ENCODE measurements around the gene RXRG. TPM values are rescaled to one million over a fixed set of nuclear protein-coding genes. Genes with fewer than 3 reads are reported as not detected.

RXRG gene
- total and polyA plus RNA-seq, 5 experiments from 2014 or later, result not detected

GRCh38 chr1:165419839-165420238 is 25.1 kb downstream of the RXRG start:
- Mint-ChIP-seq H3K36me3 (no peaks in the 10 kb centered on the region), H3K27ac (no peak overlapping the region), H3K4me3 (no peak overlapping the region), H3K4me1 (peaks cover 0 to 27% (median 13%) of the 10 kb centered on the region in 4 donors), H3K27me3 (peaks cover 9 to 22% (median 16%) of the 10 kb centered on the region in 5 donors), H3K9me3 (no peaks in the 10 kb centered on the region)
- ATAC-seq (no peak), DNase-seq (no peak)
- POLR2A ChIA-PET, result no interaction called here

- H3K4me1 Mint-ChIP-seq, result peaks cover 0 to 11% (median under 1%) of the 10 kb centered on the region in 4 donors
- no peak for ATAC-seq
- H3K27me3 Mint-ChIP-seq, result peaks cover 12 to 33% (median 27%) of the 10 kb centered on the region in 5 donors
- POLR2A ChIA-PET, result no interaction called here
- no peaks in the 10 kb centered on the region for H3K9me3 Mint-ChIP-seq
- H3K36me3 Mint-ChIP-seq, result no peaks in the 10 kb centered on the region
- H3K27ac Mint-ChIP-seq, result no peak overlapping the region
- DNase-seq, result no peak
- no peak overlapping the region for H3K4me3 Mint-ChIP-seq
Observed at GRCh38 chr1:165418195-165418594, 26.7 kb downstream of the RXRG start.

- peaks cover 12 to 33% (median 29%) of the 10 kb centered on the region in 5 donors for H3K27me3 Mint-ChIP-seq
Observed at GRCh38 chr1:165416876-165417275, 28.1 kb downstream of the RXRG start.

GRCh38 chr1:165415068-165415467 is 29.9 kb downstream of the RXRG start:
- POLR2A ChIA-PET, result no interaction called here
- no peaks in the 10 kb centered on the region for H3K36me3 Mint-ChIP-seq
- DNase-seq (no peak), ATAC-seq (no peak)
- no peaks in the 10 kb centered on the region for H3K4me1 Mint-ChIP-seq
- no peaks in the 10 kb centered on the region for H3K9me3 Mint-ChIP-seq
- H3K27me3 Mint-ChIP-seq, result peaks cover 13 to 34% (median 30%) of the 10 kb centered on the region in 5 donors
- H3K27ac Mint-ChIP-seq, result no peak overlapping the region
- H3K4me3 Mint-ChIP-seq, result no peak overlapping the region

More at GRCh38 chr1:165416876-165417275, 28.1 kb downstream of the RXRG start:
- Mint-ChIP-seq H3K9me3 (no peaks in the 10 kb centered on the region), H3K36me3 (no peaks in the 10 kb centered on the region), H3K27ac (no peak overlapping the region), H3K4me3 (no peak overlapping the region), H3K4me1 (no peaks in the 10 kb centered on the region)
- ATAC-seq (no peak), DNase-seq (no peak)
- POLR2A ChIA-PET, result no interaction called here

- H3K27ac Mint-ChIP-seq, result no peak overlapping the region
- DNase-seq (no peak), ATAC-seq (no peak)
- H3K4me3 Mint-ChIP-seq, result no peak overlapping the region
- POLR2A ChIA-PET, result no interaction called here
- no peaks in the 10 kb centered on the region for H3K36me3 Mint-ChIP-seq
- H3K27me3 Mint-ChIP-seq, result peaks cover 15 to 39% (median 33%) of the 10 kb centered on the region in 5 donors
- H3K9me3 Mint-ChIP-seq, result no peaks in the 10 kb centered on the region
- no peaks in the 10 kb centered on the region for H3K4me1 Mint-ChIP-seq
Observed at GRCh38 chr1:165414620-165415019, 30.3 kb downstream of the RXRG start.

- no peaks in the 10 kb centered on the region for H3K4me1 Mint-ChIP-seq
- H3K27me3 Mint-ChIP-seq, result peaks cover 25 to 58% (median 48%) of the 10 kb centered on the region in 5 donors
- no peak for ATAC-seq
- H3K36me3 Mint-ChIP-seq, result no peaks in the 10 kb centered on the region
- no peaks in the 10 kb centered on the region for H3K9me3 Mint-ChIP-seq
- POLR2A ChIA-PET, result no interaction called here
- no peak for DNase-seq
- H3K4me3 Mint-ChIP-seq, result no peak overlapping the region
- H3K27ac Mint-ChIP-seq, result no peak overlapping the region
Observed at GRCh38 chr1:165411396-165411795, 33.5 kb downstream of the RXRG start.

GRCh38 chr1:165409657-165410358 is 35.1 kb downstream of the RXRG start:
- ATAC-seq (no peak), DNase-seq (no peak)
- peaks cover 19 to 49% (median 41%) of the 10 kb centered on the region in 5 donors for H3K27me3 Mint-ChIP-seq
- H3K9me3 Mint-ChIP-seq, result no peaks in the 10 kb centered on the region
- no peaks in the 10 kb centered on the region for H3K36me3 Mint-ChIP-seq
- H3K4me1 Mint-ChIP-seq, result no peaks in the 10 kb centered on the region
- H3K27ac Mint-ChIP-seq, result no peak overlapping the region
- no peak overlapping the region for H3K4me3 Mint-ChIP-seq
- POLR2A ChIA-PET, result no interaction called here

- Mint-ChIP-seq H3K27ac (no peak overlapping the region), H3K9me3 (no peaks in the 10 kb centered on the region), H3K27me3 (peaks cover 16 to 49% (median 36%) of the 10 kb centered on the region in 5 donors), H3K36me3 (no peaks in the 10 kb centered on the region), H3K4me1 (peaks cover 0 to 4% (median under 1%) of the 10 kb centered on the region in 4 donors), H3K4me3 (no peak overlapping the region)
- ATAC-seq (no peak), DNase-seq (no peak)
- POLR2A ChIA-PET, result no interaction called here
Observed at GRCh38 chr1:165408518-165408917, 36.4 kb downstream of the RXRG start.

- peaks cover 16 to 47% (median 36%) of the 10 kb centered on the region in 5 donors for H3K27me3 Mint-ChIP-seq
Observed at GRCh38 chr1:165407398-165407797, 37.5 kb downstream of the RXRG start.

GRCh38 chr1:165403835-165404482 is 41.0 kb downstream of the RXRG start:
- ATAC-seq (peak; percentile 46 to 51), DNase-seq (peak in 4 of 10 donors; percentile 14 to 37 (median 24))
- POLR2A ChIA-PET, result no interaction called here
- no peaks in the 10 kb centered on the region for H3K36me3 Mint-ChIP-seq
- no peaks in the 10 kb centered on the region for H3K9me3 Mint-ChIP-seq
- no peak overlapping the region for H3K27ac Mint-ChIP-seq
- peaks cover 0 to 4% (median under 1%) of the 10 kb centered on the region in 4 donors for H3K4me1 Mint-ChIP-seq
- H3K4me3 Mint-ChIP-seq, result no peak overlapping the region
- peaks cover 8 to 54% (median 37%) of the 10 kb centered on the region in 5 donors for H3K27me3 Mint-ChIP-seq

More at GRCh38 chr1:165407398-165407797, 37.5 kb downstream of the RXRG start:
- H3K4me3 Mint-ChIP-seq, result no peak overlapping the region
- POLR2A ChIA-PET, result no interaction called here
- H3K27ac Mint-ChIP-seq, result peak overlapping the region in 1 of 10 donors; percentile 10
- H3K36me3 Mint-ChIP-seq, result no peaks in the 10 kb centered on the region
- ATAC-seq, result no peak
- H3K4me1 Mint-ChIP-seq, result peaks cover 0 to 4% (median under 1%) of the 10 kb centered on the region in 4 donors
- H3K9me3 Mint-ChIP-seq, result no peaks in the 10 kb centered on the region
- no peak for DNase-seq

- Mint-ChIP-seq H3K4me3 (no peak overlapping the region), H3K36me3 (no peaks in the 10 kb centered on the region), H3K27ac (no peak overlapping the region), H3K27me3 (peaks cover 2 to 50% (median 27%) of the 10 kb centered on the region in 5 donors), H3K9me3 (no peaks in the 10 kb centered on the region), H3K4me1 (peaks cover 0 to 7% (median 3%) of the 10 kb centered on the region in 4 donors)
- DNase-seq (no peak), ATAC-seq (no peak)
- POLR2A ChIA-PET, result interaction anchor here (0.8 kb wide), 1 partner anchor 9 kb away, joined by 3 read pairs; no protein-coding TSS in a partner anchor
Observed at GRCh38 chr1:165402517-165403111, 42.3 kb downstream of the RXRG start.

GRCh38 chr1:165397944-165398343 is 47.0 kb downstream of the RXRG start:
- Mint-ChIP-seq H3K27ac (no peak overlapping the region), H3K4me1 (peaks cover 9 to 14% (median 14%) of the 10 kb centered on the region in 4 donors), H3K4me3 (no peak overlapping the region), H3K36me3 (peaks cover 0 to 2% (median 0%) of the 10 kb centered on the region in 3 donors), H3K9me3 (peaks cover 0 to 1% (median 0%) of the 10 kb centered on the region in 9 donors), H3K27me3 (peaks cover 20 to 67% (median 43%) of the 10 kb centered on the region in 5 donors)
- DNase-seq, result no peak
- POLR2A ChIA-PET, result no interaction called here
- no peak for ATAC-seq

GRCh38 chr1:165395901-165396300 is 49.0 kb downstream of the RXRG start:
- no peak for ATAC-seq
- POLR2A ChIA-PET, result no interaction called here

More at GRCh38 chr1:165395901-165396300, 49.0 kb downstream of the RXRG start:
- Mint-ChIP-seq H3K27me3 (peaks cover 28 to 80% (median 49%) of the 10 kb centered on the region in 5 donors), H3K4me3 (no peak overlapping the region), H3K27ac (peak overlapping the region in 1 of 10 donors; percentile 15), H3K36me3 (peaks cover 0 to 3% (median 0%) of the 10 kb centered on the region in 3 donors), H3K9me3 (peaks cover 0 to 2% (median 0%) of the 10 kb centered on the region in 9 donors), H3K4me1 (peaks cover 11 to 23% (median 21%) of the 10 kb centered on the region in 4 donors)
- DNase-seq, result no peak

Data from naive thymus-derived CD8-positive, alpha-beta T cell (primary cell).